ENCODE measurements around the gene ATP1A1. TPM values are rescaled to one million over a fixed set of nuclear protein-coding genes. Genes with fewer than 3 reads are reported as not detected.

ATP1A1 gene
- total RNA-seq, 1 experiment from 2014 or later, result 286 TPM

DNA sequence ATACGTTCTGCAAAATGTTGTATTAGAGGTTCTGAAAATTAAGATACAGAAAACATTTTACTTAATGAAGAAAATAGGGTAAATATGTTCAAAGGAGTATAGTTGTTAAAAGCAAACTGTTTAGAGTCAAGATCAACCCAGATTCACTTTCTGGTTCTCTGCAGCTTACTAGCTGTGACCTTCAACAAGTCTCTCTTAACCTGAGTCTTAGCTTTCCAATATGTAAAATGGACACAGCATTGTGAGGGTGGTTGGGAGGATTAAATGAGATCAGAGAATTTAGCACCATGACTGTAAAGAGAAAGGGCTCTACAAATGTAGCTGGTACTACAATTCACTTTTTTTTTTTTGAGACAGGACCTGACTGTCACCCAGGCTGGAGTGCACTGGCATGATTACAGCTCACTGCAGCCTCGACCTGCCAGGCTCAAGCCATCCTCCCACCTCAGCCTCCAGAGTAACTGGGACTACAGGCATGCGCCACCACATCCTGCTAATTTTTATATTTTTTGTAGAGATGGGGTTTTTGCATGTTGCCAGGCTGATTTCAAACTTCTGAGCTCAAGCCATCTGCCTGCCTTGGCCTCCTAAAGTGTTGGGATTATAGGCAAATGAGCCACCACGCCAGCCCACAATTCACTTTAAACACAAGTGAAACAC lies 43.9 kb downstream of the ATP1A1 start (continued):
- TF ChIP-seq, protein P1, sequence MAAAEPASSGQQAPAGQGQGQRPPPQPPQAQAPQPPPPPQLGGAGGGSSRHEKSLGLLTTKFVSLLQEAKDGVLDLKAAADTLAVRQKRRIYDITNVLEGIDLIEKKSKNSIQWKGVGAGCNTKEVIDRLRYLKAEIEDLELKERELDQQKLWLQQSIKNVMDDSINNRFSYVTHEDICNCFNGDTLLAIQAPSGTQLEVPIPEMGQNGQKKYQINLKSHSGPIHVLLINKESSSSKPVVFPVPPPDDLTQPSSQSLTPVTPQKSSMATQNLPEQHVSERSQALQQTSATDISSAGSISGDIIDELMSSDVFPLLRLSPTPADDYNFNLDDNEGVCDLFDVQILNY (CRISPR knock-in tag; IDR thresholded peaks at IDR 0.05), result no peak

DNA sequence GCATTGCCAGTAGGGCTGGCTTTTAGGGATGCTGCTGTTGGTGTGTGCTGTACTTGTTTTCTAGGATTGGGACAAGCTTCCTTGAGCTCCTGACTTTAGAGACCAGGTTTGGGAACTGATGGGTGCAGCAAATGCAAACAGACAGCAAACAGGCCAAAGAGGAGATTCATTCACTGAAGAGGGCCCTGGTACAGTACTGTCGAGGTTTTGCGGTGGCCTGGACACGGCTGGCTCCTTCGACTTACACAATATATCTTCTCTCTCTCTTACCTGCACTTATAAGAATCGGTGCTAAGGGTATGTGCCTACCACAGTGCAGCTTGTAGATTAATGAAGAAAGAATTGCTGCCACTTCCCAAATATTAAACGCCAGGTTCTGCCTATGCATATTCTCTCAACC lies 44.6 kb downstream of the ATP1A1 start:
- Mint-ChIP-seq H3K9me3 (no peaks in the 10 kb centered on the region), H3K27ac (no peak overlapping the region), H3K36me3 (no peaks in the 10 kb centered on the region), H3K4me3 (peak overlapping the region; percentile 87), H3K4me1 (peaks cover 29% of the 10 kb centered on the region), H3K27me3 (ENCODE audit: low read depth) (peaks cover 3% of the 10 kb centered on the region; the same call in 1 of the 2 replicates)
- ChIA-PET POLR2A (no interaction called here), CTCF (interaction anchor here (0.8 to 5.5 kb wide), 6 partner anchors 42 to 270 kb away, joined by 3 to 62 read pairs (median 4); no protein-coding TSS in a partner anchor)
- no peak for TF ChIP-seq MXD4 (CRISPR knock-in tag; IDR thresholded peaks at IDR 0.05; ENCODE audit: borderline replicate concordance)
- no peak for TF ChIP-seq GRHL2 (CRISPR knock-in tag; IDR thresholded peaks at IDR 0.05; ENCODE audit: insufficient replicate concordance, severe bottlenecking)
- no peak for TF ChIP-seq TCF7 (CRISPR knock-in tag; IDR thresholded peaks at IDR 0.05; ENCODE audit: low read depth)
- no peak for TF ChIP-seq NR2C2 (CRISPR knock-in tag; IDR thresholded peaks at IDR 0.05)
- no peak for TF ChIP-seq ZBTB21 (CRISPR knock-in tag; IDR thresholded peaks at IDR 0.05; ENCODE audit: borderline replicate concordance)
- TF ChIP-seq NFYB (CRISPR knock-in tag; conservative IDR thresholded peaks at IDR 0.05; ENCODE audit: low read depth), result no peak
- TF ChIP-seq, protein P2, sequence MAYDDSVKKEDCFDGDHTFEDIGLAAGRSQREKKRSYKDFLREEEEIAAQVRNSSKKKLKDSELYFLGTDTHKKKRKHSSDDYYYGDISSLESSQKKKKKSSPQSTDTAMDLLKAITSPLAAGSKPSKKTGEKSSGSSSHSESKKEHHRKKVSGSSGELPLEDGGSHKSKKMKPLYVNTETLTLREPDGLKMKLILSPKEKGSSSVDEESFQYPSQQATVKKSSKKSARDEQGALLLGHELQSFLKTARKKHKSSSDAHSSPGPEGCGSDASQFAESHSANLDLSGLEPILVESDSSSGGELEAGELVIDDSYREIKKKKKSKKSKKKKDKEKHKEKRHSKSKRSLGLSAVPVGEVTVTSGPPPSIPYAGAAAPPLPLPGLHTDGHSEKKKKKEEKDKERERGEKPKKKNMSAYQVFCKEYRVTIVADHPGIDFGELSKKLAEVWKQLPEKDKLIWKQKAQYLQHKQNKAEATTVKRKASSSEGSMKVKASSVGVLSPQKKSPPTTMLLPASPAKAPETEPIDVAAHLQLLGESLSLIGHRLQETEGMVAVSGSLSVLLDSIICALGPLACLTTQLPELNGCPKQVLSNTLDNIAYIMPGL (CRISPR knock-in tag; IDR thresholded peaks at IDR 0.05), result no peak
- TF ChIP-seq, protein P1 (CRISPR knock-in tag; IDR thresholded peaks at IDR 0.05), result no peak
- TF ChIP-seq, protein P3, sequence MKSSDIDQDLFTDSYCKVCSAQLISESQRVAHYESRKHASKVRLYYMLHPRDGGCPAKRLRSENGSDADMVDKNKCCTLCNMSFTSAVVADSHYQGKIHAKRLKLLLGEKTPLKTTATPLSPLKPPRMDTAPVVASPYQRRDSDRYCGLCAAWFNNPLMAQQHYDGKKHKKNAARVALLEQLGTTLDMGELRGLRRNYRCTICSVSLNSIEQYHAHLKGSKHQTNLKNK (CRISPR knock-in tag; IDR thresholded peaks at IDR 0.05), result no peak
- TF ChIP-seq, protein P4, sequence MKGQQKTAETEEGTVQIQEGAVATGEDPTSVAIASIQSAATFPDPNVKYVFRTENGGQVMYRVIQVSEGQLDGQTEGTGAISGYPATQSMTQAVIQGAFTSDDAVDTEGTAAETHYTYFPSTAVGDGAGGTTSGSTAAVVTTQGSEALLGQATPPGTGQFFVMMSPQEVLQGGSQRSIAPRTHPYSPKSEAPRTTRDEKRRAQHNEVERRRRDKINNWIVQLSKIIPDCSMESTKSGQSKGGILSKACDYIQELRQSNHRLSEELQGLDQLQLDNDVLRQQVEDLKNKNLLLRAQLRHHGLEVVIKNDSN (CRISPR knock-in tag; IDR thresholded peaks at IDR 0.05), result no peak
- no peak for TF ChIP-seq ZNF263 (CRISPR knock-in tag; IDR thresholded peaks at IDR 0.05; ENCODE audit: low read depth)
- TF ChIP-seq, protein P5, sequence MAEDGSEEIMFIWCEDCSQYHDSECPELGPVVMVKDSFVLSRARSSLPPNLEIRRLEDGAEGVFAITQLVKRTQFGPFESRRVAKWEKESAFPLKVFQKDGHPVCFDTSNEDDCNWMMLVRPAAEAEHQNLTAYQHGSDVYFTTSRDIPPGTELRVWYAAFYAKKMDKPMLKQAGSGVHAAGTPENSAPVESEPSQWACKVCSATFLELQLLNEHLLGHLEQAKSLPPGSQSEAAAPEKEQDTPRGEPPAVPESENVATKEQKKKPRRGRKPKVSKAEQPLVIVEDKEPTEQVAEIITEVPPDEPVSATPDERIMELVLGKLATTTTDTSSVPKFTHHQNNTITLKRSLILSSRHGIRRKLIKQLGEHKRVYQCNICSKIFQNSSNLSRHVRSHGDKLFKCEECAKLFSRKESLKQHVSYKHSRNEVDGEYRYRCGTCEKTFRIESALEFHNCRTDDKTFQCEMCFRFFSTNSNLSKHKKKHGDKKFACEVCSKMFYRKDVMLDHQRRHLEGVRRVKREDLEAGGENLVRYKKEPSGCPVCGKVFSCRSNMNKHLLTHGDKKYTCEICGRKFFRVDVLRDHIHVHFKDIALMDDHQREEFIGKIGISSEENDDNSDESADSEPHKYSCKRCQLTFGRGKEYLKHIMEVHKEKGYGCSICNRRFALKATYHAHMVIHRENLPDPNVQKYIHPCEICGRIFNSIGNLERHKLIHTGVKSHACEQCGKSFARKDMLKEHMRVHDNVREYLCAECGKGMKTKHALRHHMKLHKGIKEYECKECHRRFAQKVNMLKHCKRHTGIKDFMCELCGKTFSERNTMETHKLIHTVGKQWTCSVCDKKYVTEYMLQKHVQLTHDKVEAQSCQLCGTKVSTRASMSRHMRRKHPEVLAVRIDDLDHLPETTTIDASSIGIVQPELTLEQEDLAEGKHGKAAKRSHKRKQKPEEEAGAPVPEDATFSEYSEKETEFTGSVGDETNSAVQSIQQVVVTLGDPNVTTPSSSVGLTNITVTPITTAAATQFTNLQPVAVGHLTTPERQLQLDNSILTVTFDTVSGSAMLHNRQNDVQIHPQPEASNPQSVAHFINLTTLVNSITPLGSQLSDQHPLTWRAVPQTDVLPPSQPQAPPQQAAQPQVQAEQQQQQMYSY (CRISPR knock-in tag; IDR thresholded peaks at IDR 0.05), result no peak
- TF ChIP-seq, protein P6, sequence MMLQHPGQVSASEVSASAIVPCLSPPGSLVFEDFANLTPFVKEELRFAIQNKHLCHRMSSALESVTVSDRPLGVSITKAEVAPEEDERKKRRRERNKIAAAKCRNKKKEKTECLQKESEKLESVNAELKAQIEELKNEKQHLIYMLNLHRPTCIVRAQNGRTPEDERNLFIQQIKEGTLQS (CRISPR knock-in tag; conservative IDR thresholded peaks at IDR 0.05), result no peak
- TF ChIP-seq PRRX2 (CRISPR knock-in tag; IDR thresholded peaks at IDR 0.05), result no peak
- no peak for TF ChIP-seq ZNF416 (CRISPR knock-in tag; IDR thresholded peaks at IDR 0.05)
- TF ChIP-seq, protein P7, sequence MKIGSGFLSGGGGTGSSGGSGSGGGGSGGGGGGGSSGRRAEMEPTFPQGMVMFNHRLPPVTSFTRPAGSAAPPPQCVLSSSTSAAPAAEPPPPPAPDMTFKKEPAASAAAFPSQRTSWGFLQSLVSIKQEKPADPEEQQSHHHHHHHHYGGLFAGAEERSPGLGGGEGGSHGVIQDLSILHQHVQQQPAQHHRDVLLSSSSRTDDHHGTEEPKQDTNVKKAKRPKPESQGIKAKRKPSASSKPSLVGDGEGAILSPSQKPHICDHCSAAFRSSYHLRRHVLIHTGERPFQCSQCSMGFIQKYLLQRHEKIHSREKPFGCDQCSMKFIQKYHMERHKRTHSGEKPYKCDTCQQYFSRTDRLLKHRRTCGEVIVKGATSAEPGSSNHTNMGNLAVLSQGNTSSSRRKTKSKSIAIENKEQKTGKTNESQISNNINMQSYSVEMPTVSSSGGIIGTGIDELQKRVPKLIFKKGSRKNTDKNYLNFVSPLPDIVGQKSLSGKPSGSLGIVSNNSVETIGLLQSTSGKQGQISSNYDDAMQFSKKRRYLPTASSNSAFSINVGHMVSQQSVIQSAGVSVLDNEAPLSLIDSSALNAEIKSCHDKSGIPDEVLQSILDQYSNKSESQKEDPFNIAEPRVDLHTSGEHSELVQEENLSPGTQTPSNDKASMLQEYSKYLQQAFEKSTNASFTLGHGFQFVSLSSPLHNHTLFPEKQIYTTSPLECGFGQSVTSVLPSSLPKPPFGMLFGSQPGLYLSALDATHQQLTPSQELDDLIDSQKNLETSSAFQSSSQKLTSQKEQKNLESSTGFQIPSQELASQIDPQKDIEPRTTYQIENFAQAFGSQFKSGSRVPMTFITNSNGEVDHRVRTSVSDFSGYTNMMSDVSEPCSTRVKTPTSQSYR (CRISPR knock-in tag; IDR thresholded peaks at IDR 0.05), result no peak
- TF ChIP-seq, protein P8, sequence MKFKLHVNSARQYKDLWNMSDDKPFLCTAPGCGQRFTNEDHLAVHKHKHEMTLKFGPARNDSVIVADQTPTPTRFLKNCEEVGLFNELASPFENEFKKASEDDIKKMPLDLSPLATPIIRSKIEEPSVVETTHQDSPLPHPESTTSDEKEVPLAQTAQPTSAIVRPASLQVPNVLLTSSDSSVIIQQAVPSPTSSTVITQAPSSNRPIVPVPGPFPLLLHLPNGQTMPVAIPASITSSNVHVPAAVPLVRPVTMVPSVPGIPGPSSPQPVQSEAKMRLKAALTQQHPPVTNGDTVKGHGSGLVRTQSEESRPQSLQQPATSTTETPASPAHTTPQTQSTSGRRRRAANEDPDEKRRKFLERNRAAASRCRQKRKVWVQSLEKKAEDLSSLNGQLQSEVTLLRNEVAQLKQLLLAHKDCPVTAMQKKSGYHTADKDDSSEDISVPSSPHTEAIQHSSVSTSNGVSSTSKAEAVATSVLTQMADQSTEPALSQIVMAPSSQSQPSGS (CRISPR knock-in tag; IDR thresholded peaks at IDR 0.05; ENCODE audit: borderline replicate concordance, low read depth), result no peak
- TF ChIP-seq NR3C1 (CRISPR knock-in tag; conservative IDR thresholded peaks at IDR 0.05; ENCODE audit: low read depth), result no peak
- ATAC-seq (no peak), DNase-seq (ENCODE audit: low spot score) (no peak)
